GM19328 (cell line): ENCODE results near the gene ENTHD1.
"Not testable (repeated sequence)": the region's sequence is repeated elsewhere in the genome, so short reads cannot be mapped to it uniquely, and the experiment has no call there.

Experiments
- ATAC-seq: cut with Tn5 transposase; IDR thresholded peaks from one replicate; pipeline ENCODE4 v1.9.1; 2021; ENCODE audit warnings: mild to moderate bottlenecking, moderate library complexity; ENCODE audit not compliant: unreplicated experiment

The ENTHD1 gene

GRCh38 chr22:39901565-39902146, 8.1 kb upstream of the ENTHD1 start:
- ATAC-seq: no peak

GRCh38 chr22:39900306-39901227, 7.0 kb upstream of the ENTHD1 start, which contains the start of gene GRAP2:
TSS of gene GRAP2 (plus strand) at chr22:39901084. CDS start at chr22:39947107, 46,023 bp downstream.
- ATAC-seq: no peak

GRCh38 chr22:39898997-39899396, 5.4 kb upstream of the ENTHD1 start:
- no peak for ATAC-seq

- ATAC-seq: no peak
These were observed 4.3 kb upstream of the ENTHD1 start for GRCh38 chr22:39897841-39898240.

- ATAC-seq: no peak
These were observed 2.9 kb upstream of the ENTHD1 start for GRCh38 chr22:39896313-39896996.

- no peak for ATAC-seq
These were observed 2.1 kb upstream of the ENTHD1 start for GRCh38 chr22:39895682-39896081.

- ATAC-seq: no peak
These were observed 1.1 kb upstream of the ENTHD1 start for GRCh38 chr22:39894554-39895092.

- ATAC-seq: not testable (repeated sequence)
These were observed 3.6 kb downstream of the ENTHD1 start for GRCh38 chr22:39889924-39890323.

- ATAC-seq: no peak
These were observed 10.5 kb downstream of the ENTHD1 start for GRCh38 chr22:39883057-39883456.

- no peak for ATAC-seq
These were observed 12.8 kb downstream of the ENTHD1 start for GRCh38 chr22:39880722-39881121.

- no peak for ATAC-seq
These were observed 16.3 kb downstream of the ENTHD1 start for GRCh38 chr22:39877079-39877845.

GRCh38 chr22:39875176-39875885, 18.2 kb downstream of the ENTHD1 start:
- ATAC-seq: not testable (repeated sequence)

GRCh38 chr22:39873965-39874364, 19.6 kb downstream of the ENTHD1 start:
- no peak for ATAC-seq

- ATAC-seq: no peak
These were observed 21.0 kb downstream of the ENTHD1 start for GRCh38 chr22:39872548-39872947.

- no peak for ATAC-seq
These were observed 22.4 kb downstream of the ENTHD1 start for GRCh38 chr22:39871008-39871798.

GRCh38 chr22:39869797-39870196, 23.8 kb downstream of the ENTHD1 start:
- ATAC-seq: not testable (repeated sequence)

GRCh38 chr22:39868741-39869140, 24.8 kb downstream of the ENTHD1 start:
- no peak for ATAC-seq

- no peak for ATAC-seq
These were observed 33.5 kb downstream of the ENTHD1 start for GRCh38 chr22:39859903-39860588.

- ATAC-seq: no peak
These were observed 37.0 kb downstream of the ENTHD1 start for GRCh38 chr22:39856588-39856987.
